Activated CD8-positive, alpha-beta memory T cell treated with anti-CD3 and anti-CD28 coated beads, Interleukin-2, amount 10 ng/mL, durations not matched to agents 7 days and 5 days (primary cell): ENCODE measurements around the gene SORCS2. TPM values are rescaled to one million over a fixed set of nuclear protein-coding genes. Genes with fewer than 3 reads are reported as not detected.

Experiments used
- ATAC-seq: fragments of 150-1000 bp; cut with Tn5 transposase; one replicate; pipeline ENCODE4 v1.10.0; 2021; ENCODE audit warnings: moderate library complexity
- CTCF ChIA-PET: fragments of 350-600 bp; sonication (Branson Sonifier 250); formaldehyde crosslinking; loops from one replicate; lab custom pipeline; 2021; ENCODE audit warnings: antibody characterized with exemption; lab: Charles Lee
- DNase-seq: peaks from one replicate; pipeline ENCODE4 v3.0.0-alpha.2; 2020
- H3K27ac Mint-ChIP-seq: one replicate; pipeline ENCODE4 v1.8.0; 2021; ENCODE audit warnings: mild to moderate bottlenecking, mixed read lengths
- H3K27me3 Mint-ChIP-seq: one replicate; pipeline ENCODE4 v1.8.0; 2021; ENCODE audit warnings: mixed read lengths
- H3K36me3 Mint-ChIP-seq: one replicate; pipeline ENCODE4 v1.8.0; 2021; ENCODE audit warnings: mild to moderate bottlenecking, mixed read lengths
- H3K4me1 Mint-ChIP-seq: one replicate; pipeline ENCODE4 v1.8.0; 2021; ENCODE audit warnings: mixed read lengths
- H3K4me3 Mint-ChIP-seq: one replicate; pipeline ENCODE4 v1.8.0; 2021; ENCODE audit warnings: mild to moderate bottlenecking, moderate library complexity, mixed read lengths
- H3K9me3 Mint-ChIP-seq: one replicate; pipeline ENCODE4 v1.8.0; 2022; ENCODE audit warnings: low read depth, mixed read lengths
- total RNA-seq, 2 experiments: library from RNA; stranded (reverse); gene quantifications; one replicate each; pipeline ENCODE4 v1.2.3, GENCODE V29; 2021

SORCS2 gene
- total RNA-seq, 2 experiments from 2014 or later, result 0.05 to 0.06 TPM

DNA sequence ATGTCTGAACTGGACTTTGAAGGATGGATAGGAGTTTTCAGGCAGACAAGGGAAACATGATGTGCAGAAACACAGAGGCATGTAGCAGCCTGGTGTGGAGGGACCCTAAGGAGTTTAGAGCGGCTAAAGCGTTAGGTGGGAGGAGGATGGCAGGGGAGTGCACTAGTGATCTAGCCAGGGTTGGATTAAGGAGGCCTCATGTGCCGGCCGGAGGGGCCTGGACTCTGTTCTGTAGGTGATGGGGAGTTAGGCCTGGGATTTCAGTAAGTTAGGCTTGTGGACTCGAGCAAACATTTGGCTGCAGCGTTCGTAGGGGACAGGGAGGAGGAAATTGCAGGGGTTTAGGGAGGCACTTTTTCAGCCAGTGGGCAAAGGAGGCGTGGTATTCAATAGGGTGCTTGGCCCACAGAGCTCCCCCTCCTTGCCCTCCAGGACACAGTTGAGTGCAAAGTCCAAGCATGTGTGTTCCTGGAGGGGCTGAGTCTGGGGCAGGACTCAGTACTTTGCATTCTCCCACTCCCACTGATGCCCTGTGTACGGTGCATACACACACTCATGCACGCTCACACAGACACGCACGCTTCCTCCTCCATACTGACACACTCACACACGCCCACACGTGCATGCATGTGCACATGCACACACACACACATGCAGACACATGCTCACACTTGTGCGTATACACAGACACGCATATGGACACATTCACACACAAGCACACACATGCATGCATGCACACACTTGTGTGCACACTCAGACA lies 223.8 kb downstream of the SORCS2 start:
- no peaks in the 10 kb centered on the region for H3K4me1 Mint-ChIP-seq
- no peaks in the 10 kb centered on the region for H3K36me3 Mint-ChIP-seq
- CTCF ChIA-PET, result no interaction called here
- peaks cover 8% of the 10 kb centered on the region for H3K27me3 Mint-ChIP-seq
- H3K27ac Mint-ChIP-seq, result no peak overlapping the region
- DNase-seq (no peak), ATAC-seq (no peak)
- peaks cover 9% of the 10 kb centered on the region for H3K9me3 Mint-ChIP-seq
- H3K4me3 Mint-ChIP-seq, result no peak overlapping the region

DNA sequence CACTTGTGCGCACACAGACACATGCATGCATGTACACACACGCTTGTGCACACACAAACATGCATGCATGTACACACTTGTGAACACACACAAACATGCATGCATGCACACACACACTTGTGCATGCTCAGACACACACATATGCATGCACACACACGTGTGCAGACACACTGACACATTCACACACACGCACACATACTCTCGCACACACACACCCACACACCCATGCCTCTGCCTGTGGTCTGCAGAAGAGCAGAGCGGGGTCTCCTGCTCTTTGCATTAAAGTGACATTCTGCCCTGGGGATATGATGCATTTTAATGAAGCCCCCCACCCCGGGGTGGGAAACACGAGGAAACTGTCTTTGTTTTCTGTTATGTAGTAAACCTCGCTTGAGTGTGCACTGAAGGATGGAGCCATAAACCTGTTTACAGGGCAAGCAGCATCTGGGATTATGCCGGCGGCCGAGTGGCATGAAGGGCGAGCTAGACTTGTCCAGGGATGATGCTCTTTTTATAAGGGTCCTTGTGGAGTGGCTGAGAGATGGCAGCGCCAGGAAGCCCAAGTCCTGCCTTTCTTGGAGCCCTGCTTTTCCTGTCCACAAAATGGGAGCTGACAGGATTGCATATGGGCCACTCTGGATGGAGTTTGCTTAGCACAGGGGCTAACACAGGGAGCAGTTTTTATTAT lies 224.6 kb downstream of the SORCS2 start:
- H3K27ac Mint-ChIP-seq, result no peak overlapping the region
- no peaks in the 10 kb centered on the region for H3K36me3 Mint-ChIP-seq
- no peaks in the 10 kb centered on the region for H3K4me1 Mint-ChIP-seq
- peaks cover 6% of the 10 kb centered on the region for H3K9me3 Mint-ChIP-seq
- H3K4me3 Mint-ChIP-seq, result no peak overlapping the region
- peaks cover 8% of the 10 kb centered on the region for H3K27me3 Mint-ChIP-seq
- ATAC-seq (no peak), DNase-seq (no peak)
- CTCF ChIA-PET, result no interaction called here

DNA sequence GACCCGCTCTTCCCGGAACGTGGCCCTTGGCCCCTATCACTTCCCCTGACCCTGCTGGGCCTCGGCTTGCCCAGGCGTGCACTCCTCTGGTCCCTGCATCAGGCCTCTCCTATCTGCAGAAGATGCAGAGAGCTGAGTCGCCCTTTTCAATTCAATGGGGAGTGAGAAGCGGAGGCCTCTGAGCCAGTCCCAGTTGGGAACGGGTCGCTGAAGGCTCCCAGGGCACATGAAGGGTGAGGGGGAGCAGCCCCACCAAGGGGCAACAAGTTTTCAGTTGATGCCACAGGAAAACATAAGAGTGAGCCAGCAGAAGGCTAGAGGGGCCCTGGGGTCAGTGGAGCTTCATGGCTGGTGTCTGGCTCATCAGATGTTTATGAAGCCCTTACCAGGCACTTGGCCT lies 225.3 kb downstream of the SORCS2 start:
- no peak overlapping the region for H3K4me3 Mint-ChIP-seq
- no peaks in the 10 kb centered on the region for H3K4me1 Mint-ChIP-seq
- peaks cover 6% of the 10 kb centered on the region for H3K9me3 Mint-ChIP-seq
- no peaks in the 10 kb centered on the region for H3K36me3 Mint-ChIP-seq
- no peak overlapping the region for H3K27ac Mint-ChIP-seq
- CTCF ChIA-PET, result no interaction called here
- H3K27me3 Mint-ChIP-seq, result peaks cover 8% of the 10 kb centered on the region
- ATAC-seq, result no peak
- no peak for DNase-seq

DNA sequence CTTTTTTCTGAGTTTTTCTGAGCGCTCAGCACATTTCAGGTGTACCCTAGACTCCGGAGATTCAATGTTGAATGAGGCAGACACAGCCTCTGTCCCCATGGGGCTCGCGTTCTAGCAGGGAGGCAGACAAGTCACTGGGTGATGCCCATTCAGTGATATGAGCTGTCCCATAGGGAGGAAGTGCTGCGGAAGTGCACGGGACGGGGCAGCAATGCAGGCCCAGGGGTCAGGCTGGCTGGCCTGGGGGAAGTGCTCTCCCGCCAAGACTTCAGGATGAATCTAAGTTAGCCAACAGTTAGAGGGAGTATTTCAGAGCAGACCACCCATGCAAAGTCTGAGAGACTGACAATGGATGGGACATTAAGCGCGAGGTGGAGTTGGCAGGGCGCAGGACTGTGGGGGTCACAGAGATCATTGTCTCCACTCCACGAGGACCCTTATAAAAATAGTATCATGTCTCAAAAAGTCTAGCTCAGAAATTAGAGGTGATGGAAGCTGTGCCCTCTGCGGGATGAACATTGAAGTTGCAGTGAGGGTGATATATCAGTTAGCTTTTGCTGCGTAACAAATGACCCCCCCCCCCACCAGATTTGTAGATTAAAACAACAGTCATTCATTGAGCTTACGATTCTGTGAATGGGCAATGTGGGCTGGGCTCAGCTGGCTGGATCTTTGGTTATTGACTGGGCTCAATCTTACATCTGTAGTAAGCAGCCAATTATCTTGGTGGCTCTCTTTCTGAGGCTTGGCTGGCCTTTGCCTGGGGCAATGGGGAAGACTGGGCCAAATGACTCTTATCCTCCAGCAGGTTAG lies 226.0 kb downstream of the SORCS2 start:
- Mint-ChIP-seq H3K9me3 (peaks cover 6% of the 10 kb centered on the region), H3K36me3 (no peaks in the 10 kb centered on the region), H3K27ac (no peak overlapping the region), H3K4me3 (no peak overlapping the region), H3K4me1 (no peaks in the 10 kb centered on the region), H3K27me3 (peaks cover 8% of the 10 kb centered on the region)
- no peak for ATAC-seq
- no peak for DNase-seq
- CTCF ChIA-PET, result no interaction called here

DNA sequence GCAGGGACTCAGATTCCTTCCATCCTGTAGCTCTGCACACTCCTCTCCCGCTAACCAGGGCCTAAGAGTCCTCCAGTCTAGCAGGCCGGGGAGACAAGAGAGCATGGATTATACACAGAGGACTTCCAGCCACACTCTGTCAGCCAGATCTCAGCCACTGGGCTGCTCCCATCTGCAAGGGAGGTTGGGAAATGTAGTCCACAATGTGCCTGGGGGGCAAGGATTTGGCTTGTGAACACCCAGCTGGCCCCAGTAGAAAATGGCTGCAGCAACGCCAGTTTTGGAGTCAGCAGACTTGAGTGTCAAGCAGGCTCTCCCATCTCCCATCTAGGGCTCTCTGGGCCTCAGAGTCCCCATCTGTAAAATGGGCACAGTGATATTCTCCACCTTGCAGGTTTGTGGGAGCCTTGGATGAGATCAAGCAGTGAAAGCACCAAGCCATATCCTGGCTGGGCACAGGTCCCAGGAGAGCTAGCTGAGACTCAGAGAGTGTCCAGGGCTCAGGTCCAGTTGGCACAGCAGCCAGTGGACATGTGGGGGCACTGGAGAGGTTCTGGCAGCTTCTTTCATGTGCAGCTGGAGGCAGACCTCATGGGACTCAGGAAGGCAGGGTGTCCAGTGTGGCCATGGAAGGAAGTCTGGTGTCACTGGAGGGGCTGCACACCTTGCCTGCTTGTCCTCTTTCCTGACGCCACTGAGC lies 227.8 kb downstream of the SORCS2 start:
- no peak for ATAC-seq
- H3K36me3 Mint-ChIP-seq, result no peaks in the 10 kb centered on the region
- CTCF ChIA-PET, result no interaction called here

DNA sequence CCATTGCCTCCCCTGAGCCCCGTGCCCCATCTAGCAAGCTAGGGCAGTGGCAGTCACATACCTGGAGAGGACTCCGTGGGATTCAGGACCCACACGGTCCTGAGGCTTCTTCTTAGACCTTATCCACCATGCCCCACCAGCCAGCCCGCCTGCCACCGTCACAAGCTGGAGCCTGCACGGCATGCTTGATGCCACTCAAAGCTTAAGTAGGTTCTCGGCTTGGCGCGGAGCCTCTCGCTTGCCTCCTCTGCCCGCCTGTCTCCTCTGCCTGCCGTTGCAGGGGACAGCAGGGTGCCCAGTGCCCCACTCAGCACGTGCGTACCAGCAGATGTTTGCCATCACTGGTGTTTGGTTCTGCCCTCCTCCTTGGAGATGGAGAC lies 228.3 kb downstream of the SORCS2 start:
- Mint-ChIP-seq H3K4me3 (no peak overlapping the region), H3K36me3 (no peaks in the 10 kb centered on the region), H3K27ac (no peak overlapping the region), H3K4me1 (no peaks in the 10 kb centered on the region), H3K9me3 (peaks cover 6% of the 10 kb centered on the region), H3K27me3 (no peaks in the 10 kb centered on the region)
- DNase-seq (no peak), ATAC-seq (no peak)
- CTCF ChIA-PET, result no interaction called here

More for the DNA sequence above, 227.8 kb downstream of the SORCS2 start:
- H3K9me3 Mint-ChIP-seq, result peaks cover 6% of the 10 kb centered on the region
- no peak for DNase-seq
- no peak overlapping the region for H3K27ac Mint-ChIP-seq
- no peaks in the 10 kb centered on the region for H3K4me1 Mint-ChIP-seq
- no peaks in the 10 kb centered on the region for H3K27me3 Mint-ChIP-seq
- no peak overlapping the region for H3K4me3 Mint-ChIP-seq

DNA sequence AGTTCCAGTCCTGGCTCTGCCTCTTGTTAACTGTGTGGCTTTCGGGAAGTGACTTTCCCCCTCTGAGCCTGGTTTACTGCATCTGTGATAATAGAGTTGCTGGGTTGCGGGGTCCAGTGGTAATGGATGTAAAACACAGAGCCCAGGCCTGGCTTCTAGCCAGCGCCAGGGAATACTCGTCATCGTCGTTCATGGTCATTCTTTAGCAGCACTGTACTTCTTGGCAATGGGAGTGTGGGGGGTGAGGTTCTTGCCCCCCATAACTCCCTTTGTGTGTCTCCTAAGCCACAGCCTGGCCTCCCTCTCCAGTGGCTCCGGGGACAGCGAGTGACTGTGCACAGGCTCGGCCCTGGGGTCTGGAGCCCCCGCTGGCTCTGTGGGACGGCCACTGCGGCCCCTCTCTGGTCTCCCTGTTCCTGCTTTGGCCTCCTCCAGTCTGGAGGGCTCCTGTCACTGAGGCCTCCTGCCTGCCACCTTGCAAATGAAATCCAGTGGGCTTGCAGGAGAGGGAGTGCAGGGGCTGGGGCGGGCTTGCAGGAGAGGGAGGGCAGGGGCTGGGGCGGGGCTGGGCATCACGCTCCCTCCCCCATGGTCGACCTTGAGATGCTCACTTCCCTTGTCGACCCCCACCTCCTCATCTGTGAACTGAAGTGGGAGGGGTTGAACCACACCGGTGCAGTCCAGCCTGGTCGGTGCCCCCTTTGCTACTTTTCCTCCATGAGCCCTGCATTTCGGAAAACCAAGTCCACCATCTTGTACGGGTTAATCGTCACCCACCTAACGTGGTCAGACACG lies 229.2 kb downstream of the SORCS2 start:
- CTCF ChIA-PET, result no interaction called here
- no peaks in the 10 kb centered on the region for H3K4me1 Mint-ChIP-seq
- H3K27me3 Mint-ChIP-seq, result no peaks in the 10 kb centered on the region
- H3K4me3 Mint-ChIP-seq, result no peak overlapping the region
- no peak for DNase-seq
- H3K9me3 Mint-ChIP-seq, result peaks cover 3% of the 10 kb centered on the region
- H3K36me3 Mint-ChIP-seq, result no peaks in the 10 kb centered on the region
- ATAC-seq, result no peak
- no peak overlapping the region for H3K27ac Mint-ChIP-seq

DNA sequence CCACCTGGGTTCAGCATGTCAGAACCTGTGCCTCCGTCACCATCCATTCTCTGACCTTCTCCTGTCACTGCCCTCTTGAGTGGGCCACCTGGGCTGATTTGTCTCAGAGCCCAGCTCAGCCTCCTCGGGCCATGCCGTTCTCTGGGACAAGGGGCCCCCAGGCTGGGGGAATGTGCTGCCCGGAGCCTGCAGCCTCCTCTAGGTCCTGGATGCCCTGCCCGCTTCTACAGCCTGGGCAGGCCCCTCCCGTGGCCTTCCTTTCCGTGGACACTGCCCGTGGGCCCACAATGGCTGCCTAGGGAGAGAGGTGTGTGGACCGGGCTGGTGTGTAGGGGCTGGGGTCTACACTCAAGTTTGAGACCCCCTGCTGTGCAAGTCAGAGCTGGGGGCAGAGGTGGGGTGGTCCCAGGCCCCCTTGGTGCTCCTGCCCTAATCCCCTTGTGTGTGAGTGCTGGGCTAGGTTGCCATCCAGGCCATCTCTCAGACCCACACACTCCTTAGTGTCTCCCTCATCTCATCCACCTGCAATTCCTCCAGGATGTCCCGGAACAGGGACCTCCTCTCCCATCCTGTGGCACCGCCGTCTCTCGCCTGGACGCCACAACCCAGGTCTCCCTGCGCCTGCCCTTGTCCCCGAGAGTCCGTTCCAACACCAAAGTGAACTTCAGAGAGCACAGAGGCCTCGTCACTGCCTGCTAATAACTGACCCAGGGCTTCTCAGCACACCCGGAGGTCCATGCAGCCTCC lies 230.0 kb downstream of the SORCS2 start:
- H3K36me3 Mint-ChIP-seq, result no peaks in the 10 kb centered on the region

DNA sequence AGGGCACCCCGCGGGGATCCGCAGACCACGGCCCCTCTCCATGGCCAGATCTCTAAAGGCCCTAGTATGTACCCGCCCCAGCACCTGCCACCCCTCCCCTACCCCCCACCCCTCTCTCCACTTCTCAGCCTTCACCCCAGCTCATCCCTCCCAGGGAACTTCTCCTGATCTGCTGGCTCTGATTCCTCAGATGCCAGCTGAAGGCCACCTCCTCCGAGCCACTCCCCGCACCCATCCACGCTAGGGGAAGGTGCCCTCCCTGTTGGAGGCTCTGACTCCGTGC lies 230.5 kb downstream of the SORCS2 start:
- CTCF ChIA-PET, result no interaction called here
- no peak for ATAC-seq

More for the DNA sequence above, 230.0 kb downstream of the SORCS2 start:
- no peaks in the 10 kb centered on the region for H3K9me3 Mint-ChIP-seq
- H3K4me3 Mint-ChIP-seq, result no peak overlapping the region
- no peaks in the 10 kb centered on the region for H3K4me1 Mint-ChIP-seq
- ATAC-seq, result no peak
- CTCF ChIA-PET, result no interaction called here
- no peak overlapping the region for H3K27ac Mint-ChIP-seq
- DNase-seq, result no peak
- H3K27me3 Mint-ChIP-seq, result no peaks in the 10 kb centered on the region

DNA sequence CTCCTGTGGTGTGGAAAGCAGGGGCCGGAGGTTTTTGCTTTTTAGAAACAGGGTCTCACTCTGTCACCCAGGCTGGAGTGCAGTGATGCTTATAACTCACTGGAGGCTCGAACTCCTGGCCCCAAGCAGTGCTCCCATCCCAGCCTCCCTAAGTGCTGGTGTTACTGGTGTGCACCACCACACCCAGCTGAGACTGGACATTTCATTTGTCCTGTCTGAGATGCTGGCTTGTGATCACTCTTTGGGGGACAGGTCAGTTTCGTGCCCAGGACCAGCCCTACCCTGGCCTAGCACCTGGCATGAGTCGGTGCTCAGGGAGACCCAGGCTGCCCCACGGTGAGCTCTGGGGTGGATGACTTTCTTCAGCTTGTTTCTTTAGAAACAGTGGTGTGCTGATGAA lies 231.1 kb downstream of the SORCS2 start:
- Mint-ChIP-seq H3K4me3 (no peak overlapping the region), H3K36me3 (no peaks in the 10 kb centered on the region), H3K27me3 (no peaks in the 10 kb centered on the region), H3K4me1 (no peaks in the 10 kb centered on the region), H3K9me3 (no peaks in the 10 kb centered on the region), H3K27ac (no peak overlapping the region)
- no peak for ATAC-seq
- CTCF ChIA-PET, result no interaction called here
- DNase-seq, result no peak

More for the DNA sequence above, 230.5 kb downstream of the SORCS2 start:
- no peak overlapping the region for H3K27ac Mint-ChIP-seq
- H3K9me3 Mint-ChIP-seq, result no peaks in the 10 kb centered on the region
- H3K4me3 Mint-ChIP-seq, result no peak overlapping the region
- no peaks in the 10 kb centered on the region for H3K4me1 Mint-ChIP-seq
- H3K36me3 Mint-ChIP-seq, result no peaks in the 10 kb centered on the region
- no peaks in the 10 kb centered on the region for H3K27me3 Mint-ChIP-seq
- DNase-seq, result no peak

DNA sequence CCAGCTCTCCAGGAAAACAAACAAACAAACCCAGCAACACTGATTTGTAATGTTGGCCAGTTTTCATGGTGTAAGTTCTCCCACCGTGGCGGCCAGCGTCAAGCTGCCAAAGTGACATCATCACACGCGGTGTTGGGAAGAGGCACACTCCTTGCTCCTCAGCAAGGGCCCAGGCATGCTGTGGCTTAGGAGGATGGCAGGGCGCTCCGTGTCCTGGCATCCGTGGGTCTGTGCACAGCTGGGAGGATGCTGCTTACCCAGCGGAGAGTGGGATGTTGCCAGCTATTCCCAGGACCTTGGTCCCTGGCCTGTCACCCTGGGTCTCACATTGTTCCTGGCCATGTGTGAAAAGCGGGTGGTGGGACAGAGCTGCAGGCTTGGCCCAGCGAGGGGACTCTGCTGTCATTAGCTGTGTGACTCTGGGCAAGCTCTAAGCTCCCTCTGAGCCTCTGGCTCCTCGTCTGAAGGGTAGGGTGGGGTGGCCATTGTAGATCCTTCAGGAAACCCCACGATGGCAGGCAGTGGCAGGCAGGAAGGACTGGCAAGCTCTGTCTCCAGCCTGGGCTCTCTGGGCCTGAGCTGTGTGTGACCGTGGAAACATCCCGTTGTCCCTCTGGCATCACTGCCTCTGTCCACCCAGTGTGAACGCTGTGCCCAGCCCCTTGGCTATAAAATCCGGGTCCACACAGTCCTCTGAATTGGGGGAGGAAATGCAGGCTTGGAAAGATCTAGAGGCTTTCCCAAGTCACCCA lies 231.6 kb downstream of the SORCS2 start:
- Mint-ChIP-seq H3K27ac (no peak overlapping the region), H3K4me3 (no peak overlapping the region), H3K9me3 (no peaks in the 10 kb centered on the region), H3K36me3 (no peaks in the 10 kb centered on the region), H3K4me1 (no peaks in the 10 kb centered on the region), H3K27me3 (no peaks in the 10 kb centered on the region)
- ATAC-seq (no peak), DNase-seq (peak; percentile 12)
- CTCF ChIA-PET, result no interaction called here
